GM12892 (cell line): ENCODE data around the gene RNF114.

Experiments used
- POLR2A ChIP-seq: IDR thresholded peaks from 2 replicates; pipeline ENCODE4 v1.6.1; 2011; ENCODE audit warnings: low read depth, low read length, control low read depth
- POLR2AphosphoS5 ChIP-seq: IDR thresholded peaks from 2 replicates; pipeline ENCODE4 v1.6.1; 2011; ENCODE audit warnings: low read depth, low read length, control low read depth

DNA sequence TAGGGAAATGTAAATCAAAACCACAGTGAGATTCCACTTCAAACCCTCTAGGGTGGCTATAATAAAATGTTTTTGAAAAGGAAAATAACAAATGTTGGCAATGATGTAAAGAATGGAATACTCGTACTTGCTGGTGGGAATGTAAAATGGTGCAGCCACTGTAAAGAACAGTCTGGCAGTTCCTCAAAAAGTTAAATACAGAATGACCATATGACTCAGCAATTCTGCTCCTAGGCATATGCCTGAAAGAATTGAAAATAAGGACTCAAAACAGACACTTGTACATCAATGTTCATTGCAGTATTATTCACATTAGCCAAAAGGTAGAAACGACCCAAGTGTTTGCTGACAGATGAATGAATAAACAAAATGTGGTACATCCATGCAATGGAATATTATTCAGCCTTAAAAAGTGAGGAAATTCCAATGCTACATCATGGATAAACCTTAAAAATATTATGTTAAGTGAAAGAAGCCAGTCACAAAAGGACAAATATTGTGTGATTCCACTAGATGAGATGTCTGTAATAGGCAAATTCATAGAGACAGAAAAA is 10.2 kb upstream of the RNF114 start:
- TF ChIP-seq POLR2A: no peak
- no peak for TF ChIP-seq POLR2AphosphoS5
